Pancreas (tissue), 10 donors: Measurements from ENCODE around the gene TAF3. TPM values are rescaled to one million over a fixed set of nuclear protein-coding genes. Genes with fewer than 3 reads are reported as not detected.

Source experiments
- ATAC-seq, 4 donors: fragments of 200-7000 bp; cut with Tn5 transposase; one replicate each; pipeline versions ENCODE4 v1.8.0 to v1.9.1; 2020; ENCODE audit warnings: mild to moderate bottlenecking in 4 of 4, moderate library complexity in 4 of 4
- DNase-seq, 6 donors: peaks; one replicate each; pipeline ENCODE4 v3.0.0-alpha.2; 2020
- FAIRE-seq: peaks from 2 replicates; lab custom pipeline; 2012; peaks lifted over from hg19 to GRCh38; lab: Jason Lieb, UNC
- H3K27ac ChIP-seq, 4 donors: fragments of 200-600 bp; sonication (generic); 1 replicate in 3 of 4; 2 replicates in 1 of 4; pipeline versions ENCODE4 v1.5.0 to v1.8.0; 2020
- H3K27me3 ChIP-seq, 4 donors: fragments of 200-600 bp; one replicate each; pipeline ENCODE4 v1.8.0; 2021
- H3K36me3 ChIP-seq, 3 donors: fragments of 200-600 bp; sonication (generic) in 1 of 3; one replicate each; pipeline versions ENCODE4 v1.5.0 to v1.8.0; 2020 to 2021
- H3K4me1 ChIP-seq, 3 donors: fragments of 200-600 bp; one replicate each; pipeline ENCODE4 v1.8.0; 2021
- H3K4me3 ChIP-seq, 4 donors: fragments of 200-600 bp; sonication (generic) in 2 of 4; one replicate each; pipeline versions ENCODE4 v1.5.0 to v1.8.0; 2020 to 2021
- H3K9me3 ChIP-seq, 4 donors: fragments of 200-600 bp; one replicate each; pipeline ENCODE4 v1.8.0; 2021
- CTCF ChIP-seq, 4 donors: fragments of 200-600 bp; sonication (generic) in 3 of 4; IDR thresholded peaks; one replicate each; pipeline versions ENCODE4 v1.5.0 to v1.8.0; 2021; ENCODE audit warnings: antibody characterized with exemption in 4 of 4
- WGBS, 2 donors: extraction: QIAGEN DNeasy Blood & Tissue Kit; methylation state at CpG; one replicate each; pipeline ENCODE4 v1.1.7; 2013; 5-methylcytosine and 5-hydroxymethylcytosine counted together
- intact Hi-C, 3 donors: fragments of 100-400 bp; cut with DNase I; formaldehyde crosslinking; loops; one replicate each; pipeline versions ENCODE4 v1.11.1 to v1.14.2; 2022
- polyA plus RNA-seq, 2 donors: library from polyadenylated mRNA; stranded (reverse); fragments of 200-250 nt; gene quantifications; one replicate each; pipeline ENCODE4 v1.2.3, GENCODE V29; 2013
- total RNA-seq, 6 donors: library from RNA; stranded (reverse); fragmentation: NEBNext Ultra II Directional in 4 of 6; extraction: Animal tissue kit (Norgen Biotek cat#: 25700) in 4 of 6; gene quantifications; one replicate each; pipeline versions ENCODE4 v1.2.1 to v1.2.4, GENCODE V29; 2021 to 2023
- donor health status: healthy with polysubstance abuse.
- donor health status: DM: no; HTN: no; CAD: no; lungs with moderate emphysema.
- donor health status: DM: no; HTN: no; CAD: no.
- donor health status: control.
- donor health status: control.
- donor health status: Bipolar disorder and iron deficiency.
- donor health status: DM: yes; HTN: yes; CAD: no.
- donor health status: DM: no; HTN: no; CAD: no.
- donor health status: DM: no; HTN: no; CAD: no.
- donor health status: DM: yes; HTN: yes; CAD: no.

TAF3 gene
- total and polyA plus RNA-seq, 8 donors: 2.9 to 5.8 (median 4.0) TPM

GRCh38 chr10:7856678-7857077 is 38.4 kb downstream of the TAF3 start:
- DNase-seq: no peak
- no peaks in the 10 kb centered on the region for H3K36me3 ChIP-seq
- TF ChIP-seq CTCF (IDR thresholded peaks at IDR 0.05): no peak
- FAIRE-seq: no peak
- 9 to 13% methylated on average over 4 of the region's 4 CpGs for WGBS, 2 donors
- ATAC-seq: peak in 2 of 4 donors; percentile 61 to 64
- peak overlapping the region in 1 of 4 donors; percentile 36 for H3K27ac ChIP-seq
- no peaks in the 10 kb centered on the region for H3K9me3 ChIP-seq
- intact Hi-C loops: no loop called here
- peak overlapping the region in 2 of 4 donors; percentile 0 for H3K4me3 ChIP-seq
- H3K27me3 ChIP-seq: no peaks in the 10 kb centered on the region
- H3K4me1 ChIP-seq: peaks cover 13 to 28% (median 18%) of the 10 kb centered on the region in 3 donors

DNA sequence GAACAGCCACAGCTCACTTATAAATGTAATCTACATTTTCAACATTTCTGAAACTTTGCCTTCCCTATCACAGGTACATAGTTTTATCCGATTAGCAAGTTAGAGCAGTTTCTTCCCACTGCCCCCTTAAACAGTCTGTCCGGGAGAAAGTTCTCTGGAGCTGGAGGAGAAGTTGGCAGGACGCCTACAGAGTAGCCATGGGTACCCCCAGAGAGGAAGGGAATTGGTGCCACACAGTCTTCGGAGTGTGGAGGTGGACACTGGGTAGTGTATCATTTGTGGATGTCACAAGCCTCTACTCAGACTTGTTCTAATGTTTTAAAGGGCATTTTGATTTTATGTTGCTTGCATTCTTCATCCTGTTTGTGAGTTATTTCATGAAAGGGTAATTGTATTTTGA is 39.0 kb downstream of the TAF3 start:
- Histone ChIP-seq H3K4me1 (peaks cover 13 to 28% (median 18%) of the 10 kb centered on the region in 3 donors), H3K36me3 (no peaks in the 10 kb centered on the region), H3K27ac (peak overlapping the region in 1 of 4 donors; percentile 36), H3K4me3 (peak overlapping the region in 2 of 4 donors; percentile 0), H3K27me3 (no peaks in the 10 kb centered on the region), H3K9me3 (no peaks in the 10 kb centered on the region)
- 25 to 33% methylated on average over 4 of the region's 4 CpGs for WGBS, 2 donors
- intact Hi-C loops: no loop called here
- FAIRE-seq: no peak
- no peak for TF ChIP-seq CTCF (IDR thresholded peaks at IDR 0.05)
- DNase-seq: peak in 1 of 6 donors; percentile 19
- peak in 3 of 4 donors; percentile 45 to 56 (median 49) for ATAC-seq

- H3K27me3 ChIP-seq: no peaks in the 10 kb centered on the region
- no peak for ATAC-seq
- 87 to 90% methylated on average over 4 of the region's 4 CpGs for WGBS, 2 donors
- no peaks in the 10 kb centered on the region for H3K36me3 ChIP-seq
- H3K4me1 ChIP-seq: peaks cover 0 to 11% (median 0%) of the 10 kb centered on the region in 3 donors
- no peak overlapping the region for H3K27ac ChIP-seq
- H3K9me3 ChIP-seq: no peaks in the 10 kb centered on the region
- no peak for TF ChIP-seq CTCF (IDR thresholded peaks at IDR 0.05)
- intact Hi-C loops: loop anchor here in 1 of 3 donors (10.0 kb wide), 1 partner anchor 1353 kb away; no protein-coding TSS in a partner anchor
- no peak for FAIRE-seq
- DNase-seq: no peak
- no peak overlapping the region for H3K4me3 ChIP-seq
Measured at GRCh38 chr10:7861509-7862120, 43.3 kb downstream of the TAF3 start.

GRCh38 chr10:7862121-7862514 is 43.8 kb downstream of the TAF3 start:
- no peaks in the 10 kb centered on the region for H3K36me3 ChIP-seq
- FAIRE-seq (no peak), ATAC-seq (no peak), DNase-seq (no peak)
- H3K27me3 ChIP-seq: no peaks in the 10 kb centered on the region
- intact Hi-C loops: loop anchor here in 1 of 3 donors (10.0 kb wide), 1 partner anchor 1353 kb away; no protein-coding TSS in a partner anchor
- H3K4me3 ChIP-seq: no peak overlapping the region
- peaks cover 0 to 10% (median 0%) of the 10 kb centered on the region in 3 donors for H3K4me1 ChIP-seq
- H3K27ac ChIP-seq: no peak overlapping the region
- H3K9me3 ChIP-seq: no peaks in the 10 kb centered on the region
- TF ChIP-seq CTCF (IDR thresholded peaks at IDR 0.05): no peak

DNA sequence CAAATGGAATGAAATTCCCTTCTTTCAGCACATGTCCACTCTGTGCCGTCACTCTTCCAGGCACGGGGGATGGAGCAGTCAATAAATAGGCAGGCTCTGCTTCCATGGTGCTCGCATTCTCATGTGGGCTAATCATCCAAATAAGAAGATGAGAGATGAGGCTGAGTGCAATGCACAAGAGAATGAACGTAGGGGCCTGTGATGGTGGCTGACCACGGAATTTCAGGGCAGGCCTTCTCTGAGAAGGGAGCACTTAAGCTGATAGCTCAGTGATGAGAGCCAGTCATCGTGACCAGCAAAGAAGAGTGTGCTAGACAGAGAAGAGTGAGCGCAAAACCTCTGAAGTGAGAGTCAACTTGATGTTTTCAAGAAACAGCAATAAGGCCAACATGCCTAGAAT is 47.9 kb downstream of the TAF3 start:
- no peak for DNase-seq
- no peak for FAIRE-seq
- H3K4me1 ChIP-seq: no peaks in the 10 kb centered on the region
- WGBS, 2 donors: 92 to 96% methylated on average over 7 of the region's 7 CpGs
- ATAC-seq: no peak
- H3K4me3 ChIP-seq: no peak overlapping the region
- no peaks in the 10 kb centered on the region for H3K9me3 ChIP-seq
- no peaks in the 10 kb centered on the region for H3K36me3 ChIP-seq
- H3K27me3 ChIP-seq: no peaks in the 10 kb centered on the region
- TF ChIP-seq CTCF (IDR thresholded peaks at IDR 0.05): no peak
- intact Hi-C loops: loop anchor here in 1 of 3 donors (10.0 kb wide), 1 partner anchor 1349 kb away; no protein-coding TSS in a partner anchor
- H3K27ac ChIP-seq: no peak overlapping the region
